ENCODE measurements around the gene CEP152. TPM values are rescaled to one million over a fixed set of nuclear protein-coding genes. Genes with fewer than 3 reads are reported as not detected.

The CEP152 gene
- total and polyA plus RNA-seq, 2 experiments from 2014 or later, result 14.6 to 30.5 TPM

GRCh38 chr15:48796930-48797329 is 13.9 kb downstream of the CEP152 start (continued):
- TF ChIP-seq EZH2phosphoT487 (IDR thresholded peaks at IDR 0.05; ENCODE audit: unreplicated experiment) (no peak), CREB1 (CRISPR knock-in tag; IDR thresholded peaks at IDR 0.05; ENCODE audit: low read depth) (no peak), EZH2 (IDR thresholded peaks at IDR 0.05; ENCODE audit: low read depth, unreplicated experiment) (no peak), NANOG (IDR thresholded peaks at IDR 0.05; ENCODE audit: borderline replicate concordance) (no peak), JUNB (IDR thresholded peaks at IDR 0.05; ENCODE audit: unreplicated experiment) (no peak), POLR2AphosphoS5 (IDR thresholded peaks at IDR 0.05; ENCODE audit: low read depth) (no peak)
- TF ChIP-seq, protein P1, sequence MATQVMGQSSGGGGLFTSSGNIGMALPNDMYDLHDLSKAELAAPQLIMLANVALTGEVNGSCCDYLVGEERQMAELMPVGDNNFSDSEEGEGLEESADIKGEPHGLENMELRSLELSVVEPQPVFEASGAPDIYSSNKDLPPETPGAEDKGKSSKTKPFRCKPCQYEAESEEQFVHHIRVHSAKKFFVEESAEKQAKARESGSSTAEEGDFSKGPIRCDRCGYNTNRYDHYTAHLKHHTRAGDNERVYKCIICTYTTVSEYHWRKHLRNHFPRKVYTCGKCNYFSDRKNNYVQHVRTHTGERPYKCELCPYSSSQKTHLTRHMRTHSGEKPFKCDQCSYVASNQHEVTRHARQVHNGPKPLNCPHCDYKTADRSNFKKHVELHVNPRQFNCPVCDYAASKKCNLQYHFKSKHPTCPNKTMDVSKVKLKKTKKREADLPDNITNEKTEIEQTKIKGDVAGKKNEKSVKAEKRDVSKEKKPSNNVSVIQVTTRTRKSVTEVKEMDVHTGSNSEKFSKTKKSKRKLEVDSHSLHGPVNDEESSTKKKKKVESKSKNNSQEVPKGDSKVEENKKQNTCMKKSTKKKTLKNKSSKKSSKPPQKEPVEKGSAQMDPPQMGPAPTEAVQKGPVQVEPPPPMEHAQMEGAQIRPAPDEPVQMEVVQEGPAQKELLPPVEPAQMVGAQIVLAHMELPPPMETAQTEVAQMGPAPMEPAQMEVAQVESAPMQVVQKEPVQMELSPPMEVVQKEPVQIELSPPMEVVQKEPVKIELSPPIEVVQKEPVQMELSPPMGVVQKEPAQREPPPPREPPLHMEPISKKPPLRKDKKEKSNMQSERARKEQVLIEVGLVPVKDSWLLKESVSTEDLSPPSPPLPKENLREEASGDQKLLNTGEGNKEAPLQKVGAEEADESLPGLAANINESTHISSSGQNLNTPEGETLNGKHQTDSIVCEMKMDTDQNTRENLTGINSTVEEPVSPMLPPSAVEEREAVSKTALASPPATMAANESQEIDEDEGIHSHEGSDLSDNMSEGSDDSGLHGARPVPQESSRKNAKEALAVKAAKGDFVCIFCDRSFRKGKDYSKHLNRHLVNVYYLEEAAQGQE (IDR thresholded peaks at IDR 0.05; ENCODE audit: unreplicated experiment), result no peak

- no peak overlapping the region for H3K4me3 Mint-ChIP-seq
- Histone ChIP-seq H3F3A (replicated peaks; ENCODE audit: low read depth) (no peaks in the 10 kb centered on the region), H3K4me2 (no peak overlapping the region), H3K36me3 (ENCODE audit: insufficient read depth) (peaks cover 27% of the 10 kb centered on the region; the same call in 1 of the 2 replicates), H3K27ac (ENCODE audit: low read depth) (no peak overlapping the region), H3K4me3 (no peak overlapping the region), H4K20me1 (replicated peaks; ENCODE audit: insufficient read depth) (0 out of 2 replicates have a peak, but pooled peaks cover 6% of the 10 kb centered on the region), H3K79me2 (replicated peaks; ENCODE audit: insufficient read depth) (peaks cover 22% of the 10 kb centered on the region), H2AFZ (no peak overlapping the region), H3K4me1 (ENCODE audit: insufficient read depth) (0 out of 2 replicates have a peak, but pooled peaks cover 4% of the 10 kb centered on the region), H3K27me3 (ENCODE audit: insufficient read depth) (no peaks in the 10 kb centered on the region), H3K9me2 (ENCODE audit: insufficient read depth) (no peaks in the 10 kb centered on the region)
- no peak overlapping the region for H3K27ac Mint-ChIP-seq
- DNase-seq (ENCODE audit: low spot score), result no peak
- no peaks in the 10 kb centered on the region for H3K9me3 Mint-ChIP-seq
- peaks cover 26% of the 10 kb centered on the region for H3K4me1 Mint-ChIP-seq
- peaks cover 17% of the 10 kb centered on the region; the same call in 2 of the 3 replicates for H3K36me3 Mint-ChIP-seq (ENCODE audit: low read depth)
- no peaks in the 10 kb centered on the region for H3K27me3 Mint-ChIP-seq (ENCODE audit: insufficient read depth, low read depth, poor library complexity)
- no peak for TF ChIP-seq EZH2 (IDR thresholded peaks at IDR 0.05; ENCODE audit: low read depth, unreplicated experiment)
- no peak for TF ChIP-seq ZNF114 (CRISPR knock-in tag; IDR thresholded peaks at IDR 0.05)
- TF ChIP-seq ZNF331 (CRISPR knock-in tag; IDR thresholded peaks at IDR 0.05; ENCODE audit: low read depth), result no peak
- TF ChIP-seq STAT1 (IDR thresholded peaks at IDR 0.05; ENCODE audit: unreplicated experiment), result no peak
- TF ChIP-seq NANOG (IDR thresholded peaks at IDR 0.05; ENCODE audit: borderline replicate concordance), result no peak
- no peak for TF ChIP-seq POLR2AphosphoS5 (IDR thresholded peaks at IDR 0.05; ENCODE audit: low read depth)
- TF ChIP-seq, protein P2, sequence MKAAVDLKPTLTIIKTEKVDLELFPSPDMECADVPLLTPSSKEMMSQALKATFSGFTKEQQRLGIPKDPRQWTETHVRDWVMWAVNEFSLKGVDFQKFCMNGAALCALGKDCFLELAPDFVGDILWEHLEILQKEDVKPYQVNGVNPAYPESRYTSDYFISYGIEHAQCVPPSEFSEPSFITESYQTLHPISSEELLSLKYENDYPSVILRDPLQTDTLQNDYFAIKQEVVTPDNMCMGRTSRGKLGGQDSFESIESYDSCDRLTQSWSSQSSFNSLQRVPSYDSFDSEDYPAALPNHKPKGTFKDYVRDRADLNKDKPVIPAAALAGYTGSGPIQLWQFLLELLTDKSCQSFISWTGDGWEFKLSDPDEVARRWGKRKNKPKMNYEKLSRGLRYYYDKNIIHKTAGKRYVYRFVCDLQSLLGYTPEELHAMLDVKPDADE (IDR thresholded peaks at IDR 0.05), result no peak
- no peak for TF ChIP-seq CREB1 (CRISPR knock-in tag; IDR thresholded peaks at IDR 0.05; ENCODE audit: low read depth)
- no peak for TF ChIP-seq EZH2phosphoT487 (IDR thresholded peaks at IDR 0.05; ENCODE audit: unreplicated experiment)
- TF ChIP-seq, protein P1 (IDR thresholded peaks at IDR 0.05; ENCODE audit: unreplicated experiment), result no peak
- TF ChIP-seq, protein P3, sequence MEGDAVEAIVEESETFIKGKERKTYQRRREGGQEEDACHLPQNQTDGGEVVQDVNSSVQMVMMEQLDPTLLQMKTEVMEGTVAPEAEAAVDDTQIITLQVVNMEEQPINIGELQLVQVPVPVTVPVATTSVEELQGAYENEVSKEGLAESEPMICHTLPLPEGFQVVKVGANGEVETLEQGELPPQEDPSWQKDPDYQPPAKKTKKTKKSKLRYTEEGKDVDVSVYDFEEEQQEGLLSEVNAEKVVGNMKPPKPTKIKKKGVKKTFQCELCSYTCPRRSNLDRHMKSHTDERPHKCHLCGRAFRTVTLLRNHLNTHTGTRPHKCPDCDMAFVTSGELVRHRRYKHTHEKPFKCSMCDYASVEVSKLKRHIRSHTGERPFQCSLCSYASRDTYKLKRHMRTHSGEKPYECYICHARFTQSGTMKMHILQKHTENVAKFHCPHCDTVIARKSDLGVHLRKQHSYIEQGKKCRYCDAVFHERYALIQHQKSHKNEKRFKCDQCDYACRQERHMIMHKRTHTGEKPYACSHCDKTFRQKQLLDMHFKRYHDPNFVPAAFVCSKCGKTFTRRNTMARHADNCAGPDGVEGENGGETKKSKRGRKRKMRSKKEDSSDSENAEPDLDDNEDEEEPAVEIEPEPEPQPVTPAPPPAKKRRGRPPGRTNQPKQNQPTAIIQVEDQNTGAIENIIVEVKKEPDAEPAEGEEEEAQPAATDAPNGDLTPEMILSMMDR (conservative IDR thresholded peaks at IDR 0.05; ENCODE audit: low read depth in 2 of 2), result no peak
- ATAC-seq, result no peak
Measured at GRCh38 chr15:48796521-48796920, 14.3 kb downstream of the CEP152 start.

Data from GM23338 (cell line).